ENCODE measurements around the gene KRTAP20-2.

The KRTAP20-2 gene

GRCh38 chr21:30634906-30635305, at the start of gene KRTAP20-2:
TSS of gene KRTAP20-2 (plus strand) at chr21:30635206. CDS start at chr21:30635264, 58 bp downstream.
- no peak for DNase-seq (ENCODE audit: low read depth in 1 of 2, low spot score in 1 of 2)

GRCh38 chr21:30590297-30590696, 44.7 kb upstream of the KRTAP20-2 start, which contains the start of gene KRTAP22-2:
TSS of gene KRTAP22-2 (minus strand) at chr21:30590397.
- DNase-seq (ENCODE audit: low read depth in 1 of 2, low spot score in 1 of 2), result no peak

GRCh38 chr21:30592140-30592539, 42.9 kb upstream of the KRTAP20-2 start, which contains the start of gene KRTAP6-3:
TSS of gene KRTAP6-3 (plus strand) at chr21:30592440. CDS start at chr21:30592446, 6 bp downstream.
- no peak for DNase-seq (ENCODE audit: low read depth in 1 of 2, low spot score in 1 of 2)

DNA sequence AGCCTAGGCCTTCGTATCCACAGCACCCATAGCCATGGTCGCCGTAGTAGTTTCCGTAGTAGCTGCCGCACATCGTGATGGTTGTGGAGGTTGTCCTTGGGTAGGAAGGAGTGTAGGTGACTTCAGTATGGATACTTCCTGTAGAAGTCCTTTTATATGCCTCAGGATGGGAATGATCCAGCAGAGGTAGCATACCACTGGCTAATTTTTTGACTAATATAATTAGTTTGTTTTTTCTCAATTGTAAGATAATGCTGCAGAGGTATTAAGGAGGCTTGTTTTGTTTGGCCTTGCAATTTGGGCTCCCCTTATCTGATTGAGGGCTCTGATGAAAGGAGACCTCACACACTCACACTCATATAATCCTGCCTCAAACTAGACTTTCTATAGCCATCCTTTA, 36.2 kb upstream of the KRTAP20-2 start, which contains the start of gene KRTAP6-2:
Gene KRTAP6-2, minus strand, starts transcription at position 101 of the 400 bp plus-strand sequence. Its CDS starts 28 bp downstream, at position 73.
- no peak for DNase-seq (ENCODE audit: low read depth in 1 of 2, low spot score in 1 of 2)

GRCh38 chr21:30600787-30601186, 34.2 kb upstream of the KRTAP20-2 start, which contains the start of gene KRTAP22-1:
TSS of gene KRTAP22-1 (plus strand) at chr21:30601087.
- DNase-seq (ENCODE audit: low read depth in 1 of 2, low spot score in 1 of 2), result no peak

GRCh38 chr21:30605968-30606367, 29.0 kb upstream of the KRTAP20-2 start:
- DNase-seq (ENCODE audit: low read depth in 1 of 2, low spot score in 1 of 2), result no peak

- DNase-seq (ENCODE audit: low read depth in 1 of 2, low spot score in 1 of 2), result no peak
Observed at GRCh38 chr21:30612132-30612531, 22.9 kb upstream of the KRTAP20-2 start.

- DNase-seq (ENCODE audit: low read depth in 1 of 2, low spot score in 1 of 2), result no peak
Observed at GRCh38 chr21:30613836-30614235, 21.2 kb upstream of the KRTAP20-2 start, which contains the start of gene KRTAP6-1. TSS of gene KRTAP6-1 (minus strand) at chr21:30613930. CDS start at chr21:30613904, 26 bp downstream.

DNA sequence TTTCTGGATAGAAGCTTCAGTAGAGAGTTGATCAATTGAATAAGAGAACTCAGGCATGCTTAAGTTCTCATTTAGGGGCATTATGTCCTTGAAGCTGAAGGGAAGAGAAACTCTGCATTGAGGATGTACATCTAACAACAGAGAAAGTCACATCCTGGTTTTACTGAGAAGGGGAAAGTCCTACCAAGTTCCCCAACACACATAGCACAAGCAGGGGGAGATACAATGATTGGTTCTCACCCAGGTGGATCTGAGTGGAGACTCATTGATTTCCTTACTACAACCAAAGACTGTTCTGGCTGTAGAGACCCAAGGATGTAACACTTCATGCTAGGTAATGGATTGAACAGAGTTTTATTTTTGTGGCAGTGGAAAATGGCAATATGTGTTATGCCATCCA, 19.8 kb upstream of the KRTAP20-2 start:
- DNase-seq (ENCODE audit: low read depth in 1 of 2, low spot score in 1 of 2), result no peak

DNA sequence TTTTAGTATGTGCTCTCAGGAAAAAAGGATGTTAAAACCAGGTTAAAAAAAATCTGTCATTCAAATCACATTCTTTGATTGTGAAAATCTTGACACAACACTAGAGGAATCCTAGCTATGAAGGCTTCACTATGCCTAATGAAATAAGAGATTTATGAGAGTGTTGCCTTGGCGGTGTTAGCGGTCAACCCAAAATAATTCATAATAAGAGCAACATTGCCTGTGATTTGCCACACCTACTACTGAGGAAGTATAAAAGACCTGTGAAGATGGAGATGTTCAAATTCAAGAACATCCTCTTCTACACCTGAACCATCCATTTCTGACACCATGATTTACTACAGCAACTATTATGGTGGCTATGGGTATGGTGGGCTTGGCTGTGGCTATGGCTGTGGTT, 18.9 kb upstream of the KRTAP20-2 start, which contains the start of gene KRTAP20-1:
Gene KRTAP20-1, plus strand, starts transcription at position 301 of the 400 bp plus-strand sequence. Its CDS starts 30 bp downstream, at position 331.
- DNase-seq (ENCODE audit: low read depth in 1 of 2, low spot score in 1 of 2), result no peak

DNA sequence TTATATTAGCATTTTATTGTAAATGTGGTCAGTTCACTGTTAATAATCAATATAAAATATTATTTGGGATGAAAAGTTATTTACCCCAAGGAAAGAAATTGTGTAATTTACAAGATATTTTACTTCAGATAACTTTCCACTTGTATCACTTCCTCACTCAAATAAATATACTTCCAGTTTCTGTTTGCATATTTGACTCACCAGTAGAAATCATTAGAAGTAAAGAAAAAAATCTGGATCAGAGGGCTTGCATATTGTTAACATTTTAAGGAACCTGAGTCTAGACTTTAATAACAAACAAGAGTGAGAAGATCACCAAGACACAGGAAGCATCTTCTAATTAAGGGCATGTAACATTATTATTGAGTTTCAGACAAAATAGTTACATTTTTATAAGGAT, 14.9 kb upstream of the KRTAP20-2 start:
- no peak for DNase-seq (ENCODE audit: low read depth in 1 of 2, low spot score in 1 of 2)

DNA sequence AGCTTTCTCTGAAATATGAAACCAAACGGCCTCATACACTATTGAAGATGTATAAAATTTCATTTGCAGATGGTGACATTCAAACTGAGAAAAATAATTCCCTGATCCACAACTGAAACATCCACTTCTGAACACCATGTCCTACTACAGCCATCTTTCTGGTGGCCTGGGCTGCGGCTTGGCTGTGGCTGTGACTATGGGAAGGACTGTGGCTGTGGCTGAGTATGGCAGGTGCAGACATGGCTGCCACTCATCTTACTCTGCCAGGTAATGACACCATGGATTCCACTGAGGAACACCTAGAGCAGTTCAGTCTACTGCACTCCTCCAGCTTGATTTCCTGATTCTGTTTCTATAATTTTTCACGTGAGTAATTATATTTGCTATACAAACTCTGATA, 14.5 kb upstream of the KRTAP20-2 start, which contains the start of gene KRTAP20-4:
Gene KRTAP20-4, plus strand, starts transcription at position 106 of the 400 bp plus-strand sequence.
- DNase-seq (ENCODE audit: low read depth in 1 of 2, low spot score in 1 of 2), result no peak

GRCh38 chr21:30623362-30623761, 11.6 kb upstream of the KRTAP20-2 start:
- DNase-seq (ENCODE audit: low read depth in 1 of 2, low spot score in 1 of 2), result no peak

DNA sequence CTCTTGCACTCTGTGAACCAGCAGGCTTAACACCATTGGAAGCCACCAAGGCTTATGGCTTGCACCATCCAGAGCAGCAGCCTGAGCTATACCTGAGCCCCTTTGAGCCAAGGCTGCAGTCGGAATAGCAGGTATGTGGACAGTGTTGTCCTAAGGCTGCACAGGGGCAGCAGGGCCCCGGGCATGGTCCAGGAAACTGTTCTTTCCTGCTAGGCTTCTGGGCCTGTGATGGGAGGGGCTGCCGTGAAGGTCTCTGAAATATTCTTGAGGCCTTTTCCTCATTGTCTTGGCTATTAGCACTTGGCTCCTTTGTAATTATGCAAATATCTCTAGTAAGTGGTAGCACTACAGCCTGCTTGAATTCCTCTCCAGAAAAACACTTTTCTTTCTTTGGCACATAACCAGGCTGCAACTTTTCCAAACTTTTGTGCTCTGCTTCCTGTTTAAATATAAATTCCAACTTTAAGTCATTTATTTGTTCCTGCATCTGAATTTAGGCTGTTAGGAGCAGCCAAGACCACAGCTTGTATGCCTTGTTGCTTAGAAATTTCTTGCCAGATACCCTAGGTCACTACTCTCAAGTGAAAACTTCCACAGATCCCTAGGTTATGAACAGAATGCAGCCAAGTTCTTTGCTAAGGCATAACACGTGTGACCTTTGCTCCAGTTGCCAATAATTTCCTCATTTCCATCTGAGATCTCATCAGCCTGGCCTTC, 9.4 kb upstream of the KRTAP20-2 start:
- DNase-seq (ENCODE audit: low read depth in 1 of 2, low spot score in 1 of 2), result no peak

DNA sequence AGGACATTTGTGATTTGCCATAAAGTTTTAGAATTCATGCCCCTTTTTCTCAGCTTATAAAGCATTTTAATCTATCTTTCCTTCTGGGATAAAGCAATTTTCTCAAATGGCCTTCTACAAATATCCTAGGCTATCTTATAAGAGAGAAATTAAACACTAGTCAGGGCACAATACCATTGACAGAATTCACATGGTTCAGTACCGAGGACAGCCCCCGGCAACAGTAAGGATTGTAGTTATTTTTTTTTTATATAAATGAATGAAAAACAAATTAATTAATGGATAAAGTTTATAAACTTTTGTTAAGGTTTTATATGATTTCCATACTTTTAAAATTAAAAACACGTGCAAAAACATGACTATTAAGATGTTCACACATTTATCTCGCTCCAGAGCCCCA, 6.9 kb upstream of the KRTAP20-2 start:
- no peak for DNase-seq (ENCODE audit: low read depth in 1 of 2, low spot score in 1 of 2)

DNA sequence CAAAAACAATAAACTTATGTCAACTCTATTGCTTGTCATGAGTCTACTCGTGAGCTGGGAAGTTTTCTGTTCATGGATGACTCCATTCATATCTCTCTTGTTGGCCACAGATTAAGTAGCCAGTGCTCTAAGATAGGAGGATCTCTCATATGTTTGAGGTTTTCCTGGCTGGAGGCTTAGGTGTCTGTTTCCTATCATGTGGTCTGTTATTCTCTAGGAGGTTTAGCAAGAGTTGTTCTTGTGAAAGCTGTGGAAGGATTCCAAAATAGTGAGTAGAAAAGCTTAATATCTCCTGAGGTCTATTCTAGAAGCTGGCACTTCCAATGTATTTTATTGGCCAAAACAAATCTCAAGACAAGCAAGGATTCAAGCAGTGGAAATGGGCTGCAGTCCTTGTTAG, 5.8 kb upstream of the KRTAP20-2 start:
- no peak for DNase-seq (ENCODE audit: low read depth in 1 of 2, low spot score in 1 of 2)

- DNase-seq (ENCODE audit: low read depth in 1 of 2, low spot score in 1 of 2), result no peak
Observed at GRCh38 chr21:30638686-30639085, 3.7 kb downstream of the KRTAP20-2 start.

DNA sequence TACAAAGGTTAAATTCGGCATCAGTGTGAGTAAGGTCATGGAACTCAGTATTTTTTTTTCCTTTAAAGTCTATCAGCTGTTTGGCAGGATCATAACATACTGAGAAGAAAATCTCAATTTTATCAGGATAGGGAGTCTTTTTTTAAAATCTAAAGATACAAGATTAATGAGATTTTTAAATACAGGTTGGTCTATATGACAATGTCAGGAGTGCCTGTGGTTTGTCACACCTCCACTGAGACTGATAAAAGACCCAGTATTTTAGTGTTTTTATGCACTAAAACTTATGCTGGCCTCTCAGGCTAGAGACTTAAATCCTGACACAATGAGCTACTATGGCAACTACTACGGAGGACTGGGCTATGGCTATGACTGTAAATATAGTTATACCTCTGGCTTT, 7.6 kb downstream of the KRTAP20-2 start, which contains the start of gene KRTAP20-3:
Gene KRTAP20-3, plus strand, starts transcription at position 301 of the 400 bp plus-strand sequence.
- no peak for DNase-seq (ENCODE audit: low read depth in 1 of 2, low spot score in 1 of 2)

DNA sequence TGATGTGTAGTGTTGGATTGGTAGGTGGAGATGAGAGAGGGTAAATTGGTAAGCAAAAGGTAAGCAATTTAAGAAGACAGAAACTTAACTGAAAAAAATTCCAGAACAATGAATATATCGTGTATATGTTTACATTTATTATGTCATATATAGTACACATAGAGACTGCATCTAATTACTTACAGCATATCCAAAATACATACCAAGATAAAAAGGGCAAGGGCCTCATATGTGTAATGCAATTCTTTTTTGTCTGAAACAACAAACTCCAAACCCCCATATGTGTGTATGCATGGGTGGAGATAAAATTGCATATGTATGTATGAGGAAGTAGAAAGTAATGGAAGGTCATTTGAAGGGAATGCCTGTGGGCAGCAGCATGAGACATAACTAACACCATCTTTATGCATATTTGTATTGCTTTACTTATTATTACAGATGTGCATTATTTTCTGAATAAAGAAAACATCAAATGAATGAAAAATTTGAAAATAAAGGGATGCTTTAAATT, 12.0 kb downstream of the KRTAP20-2 start:
- no peak for DNase-seq (ENCODE audit: low read depth in 1 of 2, low spot score in 1 of 2)

GRCh38 chr21:30652891-30653290, 17.9 kb downstream of the KRTAP20-2 start:
- DNase-seq (ENCODE audit: low read depth in 1 of 2, low spot score in 1 of 2), result no peak

DNA sequence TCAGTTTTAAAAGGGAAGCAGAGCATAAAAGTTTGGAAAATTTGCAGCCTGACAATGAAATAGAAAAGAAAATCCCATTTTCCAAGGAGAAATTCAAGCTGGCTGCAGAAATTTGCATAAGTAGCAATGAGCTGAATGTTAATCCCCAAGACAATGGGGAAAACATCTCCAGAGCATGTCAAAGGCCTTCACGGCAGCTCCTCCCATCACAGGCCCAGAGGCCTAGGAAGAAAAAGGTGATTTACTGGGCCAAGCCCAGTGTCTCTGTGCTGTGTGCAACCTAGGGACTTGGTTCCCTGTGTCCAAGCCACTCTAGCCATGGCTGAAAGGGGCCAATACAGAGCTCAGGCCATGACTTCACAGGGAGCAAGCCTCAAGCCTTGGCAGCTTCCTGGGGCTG, 33.8 kb downstream of the KRTAP20-2 start:
- DNase-seq (ENCODE audit: low read depth in 1 of 2, low spot score in 1 of 2), result no peak

DNA sequence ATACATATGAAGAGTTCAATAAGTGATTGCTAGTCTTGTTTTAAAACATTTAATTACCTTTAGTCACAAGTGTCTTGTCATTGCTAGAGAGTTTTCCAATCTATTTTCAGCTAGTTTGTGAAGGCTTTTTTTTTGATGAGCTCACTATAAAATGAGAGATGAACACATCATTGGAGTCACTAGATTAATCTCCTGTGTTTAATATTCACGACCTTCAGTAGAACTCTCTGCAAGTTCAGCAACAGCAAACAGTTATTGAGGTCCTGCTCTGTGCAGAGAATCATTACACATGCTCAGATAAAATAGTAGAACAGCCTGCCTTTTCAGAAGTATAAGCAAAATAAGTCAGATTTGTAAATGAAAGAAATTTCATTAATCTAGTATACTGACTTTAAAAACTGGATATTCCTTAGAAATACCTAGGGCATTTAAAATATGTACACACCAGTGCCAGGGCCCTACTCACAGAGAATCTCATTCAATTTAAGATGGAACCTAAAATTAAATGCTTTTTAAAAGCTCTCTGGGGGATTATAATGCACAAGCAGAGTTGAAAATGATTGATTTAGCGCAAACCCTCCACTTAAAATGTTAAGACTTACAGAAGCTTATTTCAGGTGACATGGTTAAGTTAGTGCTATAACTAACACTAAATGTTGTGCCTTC, 38.1 kb downstream of the KRTAP20-2 start:
- DNase-seq (ENCODE audit: low read depth in 1 of 2, low spot score in 1 of 2), result no peak

Measured in activated T-helper 1 cell treated with anti-CD3 and anti-CD28 coated beads, Interleukin-2, amount 50 U/mL, for 16 hours (primary cell).